Body of pancreas (tissue), 4 donors: ENCODE measurements around the gene BACH2. TPM values are rescaled to one million over a fixed set of nuclear protein-coding genes. Genes with fewer than 3 reads are reported as not detected.
"Not testable (repeated sequence)": the region's sequence is repeated elsewhere in the genome, so short reads cannot be mapped to it uniquely, and the experiment has no call there.

Experiments
- ATAC-seq: fragments of 150-250 bp; one replicate; pipeline ENCODE4 v1.9.1; 2016
- DNase-seq, 4 donors: peaks; one replicate each; pipeline ENCODE4 v3.0.0-alpha.2; 2019
- H3K27ac ChIP-seq, 4 donors: fragments of 200-600 bp; sonication (generic); 1 replicate in 3 of 4; 2 replicates in 1 of 4; pipeline versions ENCODE4 v1.5.1 to v1.6.1; 2016 to 2019; ENCODE audit warnings: mild to moderate bottlenecking in 1 of 4, mixed read lengths in 1 of 4, moderate library complexity in 1 of 4
- H3K27me3 ChIP-seq, 2 donors: fragments of 200-600 bp; sonication (generic); one replicate each; pipeline ENCODE4 v1.6.0; 2016; ENCODE audit warnings: mild to moderate bottlenecking in 1 of 2
- H3K36me3 ChIP-seq, 2 donors: fragments of 200-600 bp; sonication (generic); replicated peaks in 1 of 2; 2 replicates each; pipeline ENCODE4 v1.5.1; 2016; ENCODE audit warnings: low read depth in 2 of 2; ENCODE audit not compliant: insufficient read depth in 1 of 2
- H3K4me1 ChIP-seq: fragments of 200-600 bp; sonication (generic); one replicate; pipeline ENCODE4 v1.6.0; 2016
- H3K4me3 ChIP-seq, 2 donors: fragments of 200-600 bp; sonication (generic); 1 replicate in 1 of 2; 2 replicates in 1 of 2; pipeline ENCODE4 v1.5.1; 2016 to 2019
- H3K9me3 ChIP-seq, 3 donors: fragments of 200-600 bp; sonication (generic); 1 replicate in 2 of 3; 2 replicates in 1 of 3; pipeline ENCODE4 v1.5.1; 2016
- CTCF ChIP-seq, 7 experiments: fragments of 450-650 bp in 4 of 7; fragments of 200-600 bp in 3 of 7; sonication (generic) in 3 of 7; IDR thresholded peaks; one replicate each; pipeline ENCODE4 v1.5.1; 2016 to 2019; ENCODE audit warnings: antibody characterized with exemption in 7 of 7
- POLR2A ChIP-seq, 3 donors: fragments of 450-650 bp; IDR thresholded peaks; one replicate each; pipeline ENCODE4 v1.6.1; 2016; ENCODE audit warnings: antibody characterized with exemption in 3 of 3, mild to moderate bottlenecking in 2 of 3
- WGBS, 2 donors: methylation state at CpG; one replicate each; pipeline ENCODE4 v1.1.5; 2017; 5-methylcytosine and 5-hydroxymethylcytosine counted together
- intact Hi-C: fragments of 100-400 bp; cut with DNase I; formaldehyde crosslinking; loops from one replicate; pipeline ENCODE4 v1.15.1; 2023
- total RNA-seq, 2 donors: library from RNA; depleted of rRNA; stranded (reverse); fragments of >200 nt; gene quantifications; one replicate each; pipeline ENCODE4 v1.1.0, GENCODE V29; 2016

The BACH2 gene
- total RNA-seq, 2 donors from 2014 or later = 2.1 to 3.3 TPM

DNA sequence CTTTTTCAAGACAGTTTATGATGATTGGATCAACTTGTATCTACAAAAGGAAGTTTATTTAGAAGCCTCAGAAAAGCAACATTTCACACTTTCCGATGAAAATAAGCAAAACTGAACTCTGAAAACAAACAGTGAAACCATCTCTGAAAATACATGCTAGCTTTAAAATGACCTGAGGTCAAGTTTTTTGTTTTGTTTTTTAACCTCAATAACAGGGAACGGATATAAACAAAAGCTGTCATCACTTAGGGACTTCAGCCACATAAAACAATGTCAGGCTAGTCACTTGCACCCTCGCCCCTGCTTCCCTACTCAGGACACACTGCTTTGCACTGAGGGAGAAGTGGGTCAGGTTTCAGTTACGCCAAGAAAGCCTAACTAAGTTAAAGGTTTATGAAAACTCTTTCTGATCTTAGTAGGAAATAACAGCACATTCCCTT lies 11.6 kb downstream of the BACH2 start:
- ATAC-seq (no peak), DNase-seq (no peak)
- intact Hi-C loops = no loop called here
- no peaks in the 10 kb centered on the region for H3K27me3 ChIP-seq
- 33 to 41% methylated on average over 4 of the region's 4 CpGs for WGBS, 2 donors
- peak overlapping the region in 3 of 4 donors; percentile 48 to 53 (median 51) for H3K27ac ChIP-seq
- peaks cover 19% of the 10 kb centered on the region for H3K4me1 ChIP-seq
- TF ChIP-seq CTCF (IDR thresholded peaks at IDR 0.05) = no peak
- TF ChIP-seq POLR2A (IDR thresholded peaks at IDR 0.05) = no peak
- no peaks in the 10 kb centered on the region for H3K9me3 ChIP-seq
- H3K36me3 ChIP-seq = no peaks in the 10 kb centered on the region
- H3K4me3 ChIP-seq = no peak overlapping the region

DNA sequence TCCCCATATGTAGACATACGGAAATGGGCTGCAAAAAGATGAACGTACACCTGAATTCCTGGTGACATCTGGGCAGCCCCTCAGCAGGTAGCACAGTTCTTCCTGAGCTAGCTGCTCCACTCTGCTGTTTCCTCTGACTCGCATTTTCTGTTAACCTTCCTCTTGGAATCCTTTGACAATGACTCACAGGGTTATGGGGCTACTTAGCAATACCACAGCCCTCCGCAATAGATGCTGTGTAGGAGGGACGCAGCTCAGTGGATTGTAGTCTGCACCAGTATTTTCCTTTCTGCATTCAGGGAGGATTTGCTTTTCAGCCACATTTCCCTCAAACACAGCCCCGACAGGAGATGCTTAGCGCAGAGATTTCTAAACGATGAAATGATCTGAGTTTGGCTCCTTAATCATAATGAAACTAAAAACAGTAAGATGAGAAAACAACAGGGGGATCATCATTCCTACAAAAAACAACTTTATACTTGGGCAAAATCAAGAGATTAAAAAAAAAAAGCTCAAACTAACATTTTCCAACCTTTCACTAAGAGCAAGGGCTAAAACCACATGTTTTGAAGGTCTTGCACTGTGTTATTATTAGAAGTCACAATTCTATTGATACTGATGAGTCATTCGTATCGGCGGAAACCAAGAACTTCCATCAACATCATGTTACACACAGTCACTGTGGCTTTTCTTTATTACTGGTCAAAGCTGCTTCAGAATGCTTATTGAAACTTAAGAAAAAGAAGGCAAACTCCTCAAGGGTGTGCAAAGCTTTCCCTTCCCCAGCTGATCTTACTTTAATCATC lies 12.2 kb downstream of the BACH2 start:
- Histone ChIP-seq H3K27me3 (no peaks in the 10 kb centered on the region), H3K4me3 (no peak overlapping the region), H3K27ac (peak overlapping the region in 3 of 4 donors; percentile 48 to 53 (median 51)), H3K9me3 (no peaks in the 10 kb centered on the region), H3K4me1 (peaks cover 19% of the 10 kb centered on the region), H3K36me3 (no peaks in the 10 kb centered on the region)
- WGBS, 2 donors = 50 to 62% methylated on average over 11 of the region's 11 CpGs
- ATAC-seq = peak; percentile 45
- peak in 1 of 4 donors; percentile 37 for DNase-seq
- TF ChIP-seq POLR2A (IDR thresholded peaks at IDR 0.05) = no peak
- peak in 1 of 7 experiments; percentile 4 for TF ChIP-seq CTCF (IDR thresholded peaks at IDR 0.05)
- intact Hi-C loops = no loop called here

DNA sequence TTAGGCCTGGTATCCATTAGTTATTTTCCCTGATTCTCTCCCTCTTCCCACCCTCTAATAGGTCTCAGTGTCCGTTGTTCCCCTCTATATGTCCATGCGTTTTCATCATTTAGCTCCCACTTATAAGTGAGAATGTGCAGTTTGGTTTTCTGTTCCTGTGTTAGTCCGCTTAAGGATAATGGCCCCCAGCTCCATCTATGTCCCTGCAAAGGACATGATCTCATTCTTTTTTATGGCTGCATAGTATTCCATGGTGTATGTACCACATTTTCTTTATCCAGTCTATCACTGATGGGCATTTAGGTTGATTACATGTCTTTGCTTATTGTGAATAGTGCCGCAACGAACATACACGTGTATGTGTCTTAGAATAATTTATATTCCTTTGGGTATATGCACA lies 14.4 kb downstream of the BACH2 start:
- intact Hi-C loops, H3K9me3 ChIP-seq, H3K4me3 ChIP-seq, H3K36me3 ChIP-seq, DNase-seq, H3K27me3 ChIP-seq, H3K27ac ChIP-seq, ATAC-seq: not testable (repeated sequence)
- peaks cover 19% of the 10 kb centered on the region for H3K4me1 ChIP-seq
- 86 to 88% methylated on average over 6 of the region's 6 CpGs for whole genome bisulfite sequencing, 2 donors

GRCh38 chr6:90278129-90278528 lies 18.5 kb downstream of the BACH2 start:
- H3K27me3 ChIP-seq = no peaks in the 10 kb centered on the region
- H3K4me3 ChIP-seq = no peak overlapping the region
- TF ChIP-seq POLR2A (IDR thresholded peaks at IDR 0.05) = no peak
- no peaks in the 10 kb centered on the region for H3K36me3 ChIP-seq
- intact Hi-C loops = no loop called here
- no peak for ATAC-seq
- no peaks in the 10 kb centered on the region for H3K9me3 ChIP-seq
- no peak for DNase-seq
- no peak overlapping the region for H3K27ac ChIP-seq
- no peaks in the 10 kb centered on the region for H3K4me1 ChIP-seq
- WGBS, 2 donors = 83 to 84% methylated on average over 4 of the region's 4 CpGs

DNA sequence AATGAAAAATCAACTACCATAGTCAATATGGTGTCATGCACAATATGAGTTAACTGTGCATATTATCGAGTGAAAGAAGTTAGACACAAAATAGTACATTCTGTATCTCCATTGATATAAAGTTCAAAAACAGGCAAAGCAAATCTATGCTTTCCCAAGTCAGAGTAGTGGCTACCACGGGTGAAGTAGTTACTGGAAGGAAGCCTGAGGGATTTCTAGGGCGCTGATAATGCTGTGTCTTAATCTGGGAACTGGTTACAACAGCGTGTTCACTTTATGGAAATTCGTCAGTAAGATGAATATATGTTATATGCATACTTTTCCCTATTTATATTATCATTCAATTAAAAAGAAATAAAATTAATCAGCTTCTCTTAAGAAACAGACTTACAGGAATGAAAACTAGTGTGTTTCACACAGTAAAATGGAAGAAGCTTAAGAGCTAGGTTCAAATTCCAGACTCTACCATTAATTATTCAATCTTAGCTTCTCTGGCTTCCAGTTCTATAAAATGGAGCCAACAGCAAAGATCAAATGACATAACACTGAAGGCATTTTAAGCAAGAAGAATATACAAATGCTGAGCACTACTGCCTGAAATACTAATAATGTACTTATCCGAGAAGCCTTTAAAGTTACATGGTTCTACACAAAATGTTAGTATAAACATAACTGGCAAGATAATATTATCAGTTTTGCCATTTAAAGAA lies 19.2 kb downstream of the BACH2 start:
- no peak overlapping the region for H3K4me3 ChIP-seq
- H3K36me3 ChIP-seq = no peaks in the 10 kb centered on the region
- intact Hi-C loops = no loop called here
- DNase-seq (no peak), ATAC-seq (no peak)
- no peak overlapping the region for H3K27ac ChIP-seq
- H3K4me1 ChIP-seq = no peaks in the 10 kb centered on the region
- TF ChIP-seq POLR2A (IDR thresholded peaks at IDR 0.05) (no peak), CTCF (IDR thresholded peaks at IDR 0.05) (no peak)
- 69 to 78% methylated on average over 6 of the region's 6 CpGs for WGBS, 2 donors
- H3K9me3 ChIP-seq = no peaks in the 10 kb centered on the region
- no peaks in the 10 kb centered on the region for H3K27me3 ChIP-seq
